HCT116 (cell line): Measurements from ENCODE around the gene BTF3L4. TPM values are rescaled to one million over a fixed set of nuclear protein-coding genes. Genes with fewer than 3 reads are reported as not detected.

Experiments used
- ATAC-seq: fragments of 200-7000 bp; cut with Tn5 transposase; 2 replicates; pipeline ENCODE4 v1.9.1; 2020; ENCODE audit warnings: mild to moderate bottlenecking, moderate library complexity
- BruUV-seq: library from RNA; stranded (reverse); fragments of 400-500 nt; replicated peaks from 2 replicates; lab custom pipeline; 2021; lab: Mats Ljungman, UMichigan
- CTCF ChIA-PET: fragments of 300-600 bp; sonication (Branson Sonifier 250); formaldehyde crosslinking; loops from one replicate; lab custom pipeline; 2021; ENCODE audit warnings: antibody characterized with exemption; lab: Charles Lee
- POLR2A ChIA-PET: fragments of 300-600, 350-600 bp; sonication (Branson Sonifier 250); formaldehyde crosslinking; loops from one replicate; lab custom pipeline; 2021; ENCODE audit warnings: antibody characterized with exemption; lab: Charles Lee
- RAD21 ChIA-PET, 2 experiments: fragments of 300-600 bp; sonication (Branson Sonifier 250); formaldehyde crosslinking; loops; one replicate each; lab custom pipeline; 2023; ENCODE audit warnings: low total read pairs in 2 of 2; ENCODE audit not compliant: uncharacterized antibody in 2 of 2, unreplicated experiment in 2 of 2, low non-redundant PET in 1 of 2; lab: Charles Lee
- DNase-seq: peaks from one replicate; pipeline ENCODE4 v3.0.0-alpha.2; 2010; ENCODE audit warnings: low read depth, low spot score
- H2AFZ ChIP-seq: fragments of 200-600 bp; shearing (Covaris generic), sonication (generic); 2 replicates; pipeline ENCODE4 v1.6.1; 2017; ENCODE audit warnings: low read depth, mixed run types, mixed read lengths, antibody characterized with exemption, low read length; ENCODE audit not compliant: poor library complexity, severe bottlenecking
- H3K27ac ChIP-seq: 2 replicates; pipeline ENCODE4 v1.5.1; 2012; ENCODE audit warnings: low read depth, low read length
- H3K27me3 ChIP-seq: fragments of 200-600 bp; sonication (generic); 2 replicates; pipeline ENCODE4 v1.6.1; 2016; ENCODE audit warnings: mixed run types, low read length, mixed read lengths; ENCODE audit not compliant: insufficient read depth
- H3K36me3 ChIP-seq, 2 experiments: fragments of 200-500 bp in 1 of 2; fragments of 200-600 bp in 1 of 2; sonication (Bioruptor generic) in 1 of 2; sonication (generic) in 1 of 2; 2 replicates each; pipeline versions ENCODE4 v1.5.1 to v1.6.1; 2014 to 2016; ENCODE audit warnings: low read length in 2 of 2, inconsistent platforms in 1 of 2, mixed read lengths in 1 of 2, mixed run types in 1 of 2; ENCODE audit not compliant: insufficient read depth in 2 of 2, control insufficient read depth in 1 of 2
- H3K4me1 ChIP-seq, 2 experiments: fragments of 200-600 bp in 1 of 2; sonication (generic) in 1 of 2; 2 replicates each; pipeline versions ENCODE4 v1.5.1 to v1.6.1; 2012 to 2017; ENCODE audit warnings: low read length in 2 of 2, inconsistent platforms in 1 of 2, mild to moderate bottlenecking in 1 of 2, mixed read lengths in 1 of 2, mixed run types in 1 of 2, moderate library complexity in 1 of 2; ENCODE audit not compliant: insufficient read depth in 2 of 2, control insufficient read depth in 1 of 2
- H3K4me2 ChIP-seq: fragments of 200-600 bp; sonication (generic); 2 replicates; pipeline ENCODE4 v1.6.1; 2017; ENCODE audit warnings: mixed run types, low read length, mixed read lengths
- H3K4me3 ChIP-seq, 2 experiments: fragments of 200-600 bp in 1 of 2; sonication (generic) in 1 of 2; replicated peaks in 1 of 2; 2 replicates each; pipeline ENCODE4 v1.5.1; 2011 to 2016; ENCODE audit warnings: low read length in 2 of 2, control low read depth in 1 of 2, low read depth in 1 of 2, mild to moderate bottlenecking in 1 of 2, mixed read lengths in 1 of 2, mixed run types in 1 of 2
- H3K79me2 ChIP-seq: fragments of 200-600 bp; sonication (generic); 2 replicates; pipeline ENCODE4 v1.6.1; 2017; ENCODE audit warnings: mild to moderate bottlenecking, mixed run types, low read length, moderate library complexity, mixed read lengths; ENCODE audit not compliant: insufficient read depth
- H3K9ac ChIP-seq: fragments of 200-600 bp; sonication (generic); 2 replicates; pipeline ENCODE4 v1.6.1; 2016; ENCODE audit warnings: low read length, mixed read lengths
- H3K9me2 ChIP-seq: fragments of 200-600 bp; sonication (generic), shearing (Covaris generic); 2 replicates; pipeline ENCODE4 v1.6.1; 2017; ENCODE audit warnings: mixed run types, mild to moderate bottlenecking, moderate library complexity; ENCODE audit not compliant: insufficient read depth
- H3K9me3 ChIP-seq, 2 experiments: fragments of 200-500 bp in 1 of 2; fragments of 200-600 bp in 1 of 2; sonication (Bioruptor generic) in 1 of 2; sonication (generic) in 1 of 2; 2 replicates each; pipeline ENCODE4 v1.6.1; 2014 to 2017; ENCODE audit warnings: low read length in 2 of 2, mixed read lengths in 2 of 2, inconsistent platforms in 1 of 2, low read depth in 1 of 2, mild to moderate bottlenecking in 1 of 2, mixed run types in 1 of 2, moderate library complexity in 1 of 2; ENCODE audit not compliant: control insufficient read depth in 1 of 2, insufficient read depth in 1 of 2
- H4K20me1 ChIP-seq: fragments of 200-600 bp; sonication (generic), shearing (Covaris generic); 2 replicates; pipeline ENCODE4 v1.6.1; 2017; ENCODE audit warnings: mixed run types, mild to moderate bottlenecking, moderate library complexity; ENCODE audit not compliant: insufficient read depth
- ELF1 ChIP-seq: IDR thresholded peaks from 2 replicates; pipeline ENCODE4 v1.6.1; 2012; ENCODE audit warnings: low read depth, borderline replicate concordance
- POLR2A ChIP-seq: IDR thresholded peaks from 2 replicates; pipeline ENCODE4 v1.7.0; 2011; ENCODE audit warnings: borderline replicate concordance; ENCODE audit not compliant: insufficient read depth, insufficient read length; ENCODE audit errors: extremely low read depth
- ZFX ChIP-seq: fragments of 450-650 bp; IDR thresholded peaks from 2 replicates; pipeline ENCODE4 v1.6.1; 2017
- intact Hi-C: fragments of 100-400 bp; cut with micrococcal nuclease; formaldehyde crosslinking; loops from 2 replicates; pipeline ENCODE4 v1.10.0; 2022
- total RNA-seq: library from RNA; stranded (reverse); gene quantifications from one replicate; pipeline ENCODE4 v1.2.1, GENCODE V29; 2021; ENCODE audit not compliant: unreplicated experiment

The BTF3L4 gene
- total RNA-seq, 1 experiment from 2014 or later = 56.6 TPM

DNA sequence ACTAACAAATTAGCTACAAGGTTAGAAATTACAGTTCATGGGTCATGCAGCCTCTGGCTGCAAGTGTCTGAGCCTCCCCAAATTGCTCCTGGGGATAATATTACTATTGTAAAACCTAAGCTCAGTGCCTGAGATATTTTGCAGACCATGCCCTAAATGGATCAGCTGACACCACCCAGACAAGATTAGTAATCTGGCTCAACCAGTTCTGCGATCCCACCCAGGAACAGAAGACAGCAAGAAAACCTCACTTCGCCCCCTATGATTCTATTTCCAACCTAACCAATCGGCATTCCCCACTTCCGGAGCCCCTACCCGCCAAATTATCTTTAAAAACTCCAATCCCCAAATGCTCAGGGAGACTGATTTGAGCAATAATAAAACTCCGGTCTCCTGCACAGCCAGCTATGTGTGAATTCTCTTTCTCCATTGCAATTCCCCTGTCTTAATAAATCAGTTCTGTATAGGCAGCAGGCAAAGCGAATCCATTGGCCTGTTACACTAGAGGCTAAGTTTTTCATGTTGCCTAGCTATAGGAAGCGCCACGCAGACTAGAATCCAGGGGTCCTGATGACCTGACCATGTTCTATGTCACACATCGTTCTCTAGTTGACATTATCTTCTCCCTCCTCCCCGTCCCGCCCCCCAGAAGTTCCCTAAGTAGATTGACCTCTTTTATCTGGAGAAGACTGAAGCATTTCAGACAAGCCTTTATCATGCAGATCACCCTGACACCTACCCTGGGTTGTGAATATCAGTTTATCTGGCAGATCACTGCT, 63.4 kb downstream of the BTF3L4 start:
- ATAC-seq = no peak
- intact Hi-C loops = no loop called here
- BruUV-seq = no TSS peak

DNA sequence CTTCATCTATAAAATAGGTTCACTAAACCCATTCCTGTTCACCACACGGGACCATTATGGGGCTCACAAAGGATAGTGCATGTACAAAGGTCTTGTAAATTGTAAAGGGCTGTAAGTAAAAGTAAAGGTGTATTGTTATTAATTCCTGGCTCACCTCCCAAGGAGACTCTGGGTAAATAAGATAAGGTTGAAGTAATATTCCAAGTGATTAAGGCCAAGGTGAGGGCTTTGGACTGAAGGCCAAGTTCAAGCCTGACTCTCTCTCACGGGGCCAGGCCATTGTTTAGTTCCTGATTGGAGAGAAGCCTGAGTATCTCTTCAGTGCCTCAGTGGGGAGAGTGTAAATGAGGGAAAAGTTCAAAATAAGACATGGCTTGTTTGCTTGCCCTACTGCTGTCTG, 66.3 kb downstream of the BTF3L4 start:
- Histone ChIP-seq H3K9me3 (no peaks in the 10 kb centered on the region), H3K9ac (no peak overlapping the region), H3K27ac (no peak overlapping the region), H3K4me3 (no peak overlapping the region), H3K9me2 (no peaks in the 10 kb centered on the region), H3K27me3 (no peaks in the 10 kb centered on the region), H3K79me2 (no peaks in the 10 kb centered on the region), H4K20me1 (no peaks in the 10 kb centered on the region), H3K4me1 (no peaks in the 10 kb centered on the region), H2AFZ (no peak overlapping the region), H3K4me2 (no peak overlapping the region), H3K36me3 (no peaks in the 10 kb centered on the region)
- intact Hi-C loops = no loop called here
- no peak for ATAC-seq
- RAD21 ChIA-PET = no interaction called here
- BruUV-seq = no TSS peak
- POLR2A ChIA-PET = no interaction called here
- CTCF ChIA-PET = no interaction called here
- no peak for TF ChIP-seq POLR2A
- no peak for DNase-seq

More for the DNA sequence above, 63.4 kb downstream of the BTF3L4 start:
- H3K4me2 ChIP-seq = no peak overlapping the region
- ChIA-PET POLR2A (no interaction called here), CTCF (interaction anchor here (0.9 kb wide), 1 partner anchor 8 kb away, joined by 3 read pairs; no protein-coding TSS in a partner anchor), RAD21 (no interaction called here)
- H2AFZ ChIP-seq = no peak overlapping the region
- no peaks in the 10 kb centered on the region for H3K9me2 ChIP-seq
- H3K4me1 ChIP-seq = no peaks in the 10 kb centered on the region
- no peaks in the 10 kb centered on the region for H4K20me1 ChIP-seq
- TF ChIP-seq ZFX = no peak
- TF ChIP-seq ELF1 = no peak
- H3K9ac ChIP-seq = no peak overlapping the region
- no peaks in the 10 kb centered on the region for H3K27me3 ChIP-seq
- H3K4me3 ChIP-seq = no peak overlapping the region
- no peaks in the 10 kb centered on the region for H3K9me3 ChIP-seq
- DNase-seq = no peak
- no peaks in the 10 kb centered on the region for H3K79me2 ChIP-seq
- H3K36me3 ChIP-seq = no peaks in the 10 kb centered on the region
- H3K27ac ChIP-seq = no peak overlapping the region
